Liver (tissue), 9 donors: ENCODE data around the gene NCOA6. TPM values are rescaled to one million over a fixed set of nuclear protein-coding genes. Genes with fewer than 3 reads are reported as not detected.

Experiments
- DNase-seq: peaks from one replicate; pipeline ENCODE4 v3.0.0-alpha.2; 2017; ENCODE audit warnings: low spot score
- H3K27ac ChIP-seq, 2 donors: one replicate each; pipeline ENCODE4 v1.7.0; 2013; ENCODE audit warnings: inconsistent platforms in 2 of 2, low read length in 2 of 2, control low read depth in 1 of 2, low read depth in 1 of 2, mild to moderate bottlenecking in 1 of 2
- H3K27me3 ChIP-seq, 4 donors: one replicate each; pipeline versions ENCODE4 v1.6.1 to v1.7.0; 2013; ENCODE audit warnings: low read length in 3 of 4, inconsistent platforms in 1 of 4, mild to moderate bottlenecking in 1 of 4, moderate library complexity in 1 of 4; ENCODE audit not compliant: control insufficient read depth in 4 of 4, insufficient read depth in 4 of 4
- H3K36me3 ChIP-seq, 4 donors: one replicate each; pipeline versions ENCODE4 v1.6.1 to v1.7.0; 2013; ENCODE audit warnings: low read length in 3 of 4, mild to moderate bottlenecking in 3 of 4, low read depth in 1 of 4, moderate library complexity in 1 of 4; ENCODE audit not compliant: control insufficient read depth in 4 of 4, insufficient read depth in 3 of 4
- H3K4me1 ChIP-seq, 4 donors: one replicate each; pipeline versions ENCODE4 v1.6.1 to v1.7.0; 2013; ENCODE audit warnings: low read length in 3 of 4, mild to moderate bottlenecking in 3 of 4, moderate library complexity in 1 of 4; ENCODE audit not compliant: control insufficient read depth in 4 of 4, insufficient read depth in 4 of 4
- H3K4me3 ChIP-seq, 3 donors: one replicate each; pipeline versions ENCODE4 v1.6.1 to v1.7.0; 2013; ENCODE audit warnings: low read length in 3 of 3, control low read depth in 1 of 3, low read depth in 1 of 3, mild to moderate bottlenecking in 1 of 3
- H3K9ac ChIP-seq, 2 donors: one replicate each; pipeline ENCODE4 v1.7.0; 2013; ENCODE audit warnings: low read length in 2 of 2, mild to moderate bottlenecking in 2 of 2, moderate library complexity in 2 of 2, control low read depth in 1 of 2, low read depth in 1 of 2
- H3K9me3 ChIP-seq, 4 donors: one replicate each; pipeline versions ENCODE4 v1.6.1 to v1.7.0; 2013; ENCODE audit warnings: low read length in 3 of 4; ENCODE audit not compliant: control insufficient read depth in 4 of 4
- ATF3 ChIP-seq: IDR thresholded peaks from 2 replicates; pipeline ENCODE4 v1.6.1; 2016; ENCODE audit warnings: antibody characterized with exemption
- CTCF ChIP-seq: fragments of 150-350 bp; IDR thresholded peaks from 2 replicates; pipeline ENCODE4 v1.5.1; 2017; ENCODE audit warnings: improper control_type of control experiment, low read depth, low read length; ENCODE audit not compliant: missing input control
- EGR1 ChIP-seq, 2 donors: IDR thresholded peaks; 2 replicates each; pipeline ENCODE4 v1.6.1; 2016 to 2018; ENCODE audit warnings: antibody characterized with exemption in 2 of 2, low read depth in 2 of 2
- FOXA1 ChIP-seq: IDR thresholded peaks from 2 replicates; pipeline ENCODE4 v1.6.1; 2016; ENCODE audit warnings: antibody characterized with exemption
- FOXA2 ChIP-seq: IDR thresholded peaks from 2 replicates; pipeline ENCODE4 v1.6.1; 2016; ENCODE audit warnings: antibody characterized with exemption
- GABPA ChIP-seq, 2 donors: IDR thresholded peaks in 1 of 2; conservative IDR thresholded peaks in 1 of 2; 2 replicates each; pipeline ENCODE4 v1.6.1; 2016; ENCODE audit warnings: antibody characterized with exemption in 2 of 2, mild to moderate bottlenecking in 1 of 2, moderate library complexity in 1 of 2
- HNF4A ChIP-seq, 2 donors: conservative IDR thresholded peaks; 2 replicates each; pipeline ENCODE4 v1.6.1; 2016; ENCODE audit warnings: antibody characterized with exemption in 2 of 2, mild to moderate bottlenecking in 2 of 2
- HNF4G ChIP-seq: IDR thresholded peaks from 2 replicates; pipeline ENCODE4 v1.6.1; 2016; ENCODE audit warnings: antibody characterized with exemption
- JUND ChIP-seq, 2 donors: IDR thresholded peaks; 2 replicates each; pipeline ENCODE4 v1.6.1; 2016; ENCODE audit warnings: antibody characterized with exemption in 2 of 2
- MAX ChIP-seq: IDR thresholded peaks from 2 replicates; pipeline ENCODE4 v1.6.1; 2016; ENCODE audit warnings: antibody characterized with exemption
- NR2F2 ChIP-seq: IDR thresholded peaks from 2 replicates; pipeline ENCODE4 v1.6.1; 2016; ENCODE audit warnings: antibody characterized with exemption
- RAD21 ChIP-seq, 2 donors: IDR thresholded peaks; 2 replicates each; pipeline ENCODE4 v1.6.1; 2016; ENCODE audit warnings: antibody characterized with exemption in 2 of 2, mild to moderate bottlenecking in 2 of 2
- RXRA ChIP-seq, 2 donors: IDR thresholded peaks; 2 replicates each; pipeline ENCODE4 v1.6.1; 2017 to 2018; ENCODE audit warnings: antibody characterized with exemption in 2 of 2, mild to moderate bottlenecking in 1 of 2
- SP1 ChIP-seq: IDR thresholded peaks from 2 replicates; pipeline ENCODE4 v1.6.1; 2018; ENCODE audit warnings: antibody characterized with exemption, mild to moderate bottlenecking
- TAF1 ChIP-seq: conservative IDR thresholded peaks from 2 replicates; pipeline ENCODE4 v1.6.1; 2016; ENCODE audit warnings: antibody characterized with exemption, mild to moderate bottlenecking
- YY1 ChIP-seq: IDR thresholded peaks from 2 replicates; pipeline ENCODE4 v1.6.1; 2016; ENCODE audit warnings: antibody characterized with exemption, mild to moderate bottlenecking
- ZBTB33 ChIP-seq: IDR thresholded peaks from 2 replicates; pipeline ENCODE4 v1.6.1; 2016; ENCODE audit warnings: antibody characterized with exemption
- WGBS: extraction: QIAGEN DNeasy Blood & Tissue Kit; methylation state at CpG from one replicate; pipeline ENCODE4 v1.1.7; 2013; 5-methylcytosine and 5-hydroxymethylcytosine counted together
- polyA plus RNA-seq, 2 donors: library from polyadenylated mRNA; stranded (reverse) in 1 of 2; unstranded in 1 of 2; fragments of 200-250 nt in 1 of 2; fragments of >200 nt in 1 of 2; fragmentation: Nextera tagmentation in 1 of 2; extraction: Ambion mirVana in 1 of 2; gene quantifications; one replicate each; pipeline versions ENCODE4 v1.2.1 to v1.2.3, GENCODE V29; 2013 to 2015
- total RNA-seq, 2 donors: library from RNA; depleted of rRNA; stranded (reverse); fragments of >200 nt; gene quantifications; one replicate each; pipeline ENCODE4 v1.2.3, GENCODE V29; 2014
- TF ChIP-seq, protein P1 (sequence below): IDR thresholded peaks from 2 replicates; pipeline ENCODE4 v1.6.1; 2016; ENCODE audit warnings: antibody characterized with exemption, mild to moderate bottlenecking
- donor health status: healthy.
- donor health status: healthy.
- donor health status: healthy.
- donor health status: healthy.
- donor health status: healthy.

Gene NCOA6
- total and polyA plus RNA-seq, 4 donors = 5.4 to 13.1 (median 6.2) TPM

GRCh38 chr20:34710861-34711574 is 114.4 kb downstream of the NCOA6 start:
- Histone ChIP-seq H3K27ac (no peak overlapping the region), H3K4me3 (no peak overlapping the region), H3K4me1 (peaks cover 9 to 47% (median 39%) of the 10 kb centered on the region in 4 donors), H3K9ac (no peak overlapping the region), H3K27me3 (no peaks in the 10 kb centered on the region), H3K9me3 (no peaks in the 10 kb centered on the region), H3K36me3 (peaks cover 0 to 15% (median 4%) of the 10 kb centered on the region in 4 donors)
- no peak for DNase-seq
- TF ChIP-seq ATF3 (no peak), ZBTB33 (no peak), HNF4A (conservative IDR thresholded peaks at IDR 0.05) (no peak), FOXA1 (no peak), MAX (no peak), GABPA (IDR thresholded peaks at IDR 0.05 in 1 of 2, conservative IDR thresholded peaks at IDR 0.05 in 1 of 2) (no peak), RXRA (IDR thresholded peaks at IDR 0.05) (no peak), HNF4G (no peak), RAD21 (IDR thresholded peaks at IDR 0.05) (no peak), NR2F2 (no peak), FOXA2 (no peak), CTCF (no peak), EGR1 (IDR thresholded peaks at IDR 0.05; ENCODE audit: low read depth in 2 of 2) (no peak), TAF1 (no peak), YY1 (no peak), SP1 (no peak), JUND (IDR thresholded peaks at IDR 0.05) (no peak)
- TF ChIP-seq, protein P1, sequence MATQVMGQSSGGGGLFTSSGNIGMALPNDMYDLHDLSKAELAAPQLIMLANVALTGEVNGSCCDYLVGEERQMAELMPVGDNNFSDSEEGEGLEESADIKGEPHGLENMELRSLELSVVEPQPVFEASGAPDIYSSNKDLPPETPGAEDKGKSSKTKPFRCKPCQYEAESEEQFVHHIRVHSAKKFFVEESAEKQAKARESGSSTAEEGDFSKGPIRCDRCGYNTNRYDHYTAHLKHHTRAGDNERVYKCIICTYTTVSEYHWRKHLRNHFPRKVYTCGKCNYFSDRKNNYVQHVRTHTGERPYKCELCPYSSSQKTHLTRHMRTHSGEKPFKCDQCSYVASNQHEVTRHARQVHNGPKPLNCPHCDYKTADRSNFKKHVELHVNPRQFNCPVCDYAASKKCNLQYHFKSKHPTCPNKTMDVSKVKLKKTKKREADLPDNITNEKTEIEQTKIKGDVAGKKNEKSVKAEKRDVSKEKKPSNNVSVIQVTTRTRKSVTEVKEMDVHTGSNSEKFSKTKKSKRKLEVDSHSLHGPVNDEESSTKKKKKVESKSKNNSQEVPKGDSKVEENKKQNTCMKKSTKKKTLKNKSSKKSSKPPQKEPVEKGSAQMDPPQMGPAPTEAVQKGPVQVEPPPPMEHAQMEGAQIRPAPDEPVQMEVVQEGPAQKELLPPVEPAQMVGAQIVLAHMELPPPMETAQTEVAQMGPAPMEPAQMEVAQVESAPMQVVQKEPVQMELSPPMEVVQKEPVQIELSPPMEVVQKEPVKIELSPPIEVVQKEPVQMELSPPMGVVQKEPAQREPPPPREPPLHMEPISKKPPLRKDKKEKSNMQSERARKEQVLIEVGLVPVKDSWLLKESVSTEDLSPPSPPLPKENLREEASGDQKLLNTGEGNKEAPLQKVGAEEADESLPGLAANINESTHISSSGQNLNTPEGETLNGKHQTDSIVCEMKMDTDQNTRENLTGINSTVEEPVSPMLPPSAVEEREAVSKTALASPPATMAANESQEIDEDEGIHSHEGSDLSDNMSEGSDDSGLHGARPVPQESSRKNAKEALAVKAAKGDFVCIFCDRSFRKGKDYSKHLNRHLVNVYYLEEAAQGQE = no peak
- 96% methylated on average over 9 of the region's 9 CpGs for WGBS
